Smooth muscle cell (in vitro differentiated cells): ENCODE measurements around the gene ANTXR2. TPM values are rescaled to one million over a fixed set of nuclear protein-coding genes. Genes with fewer than 3 reads are reported as not detected.

Source experiments
- DNase-seq: peaks from one replicate; lab custom pipeline; 2025; ENCODE audit not compliant: unreplicated experiment; lab: John Stamatoyannopoulos, UW
- H2AFZ ChIP-seq: fragments of 200-600 bp; sonication (generic); 2 replicates; pipeline ENCODE4 v1.6.0; 2016; ENCODE audit warnings: antibody characterized with exemption, low read depth, mild to moderate bottlenecking
- H3F3A ChIP-seq: fragments of 200-600 bp; sonication (generic); 2 replicates; pipeline ENCODE4 v1.6.0; 2017; ENCODE audit warnings: antibody characterized with exemption, low read depth
- H3K27ac ChIP-seq: fragments of 200-600 bp; sonication (generic); 2 replicates; pipeline ENCODE4 v1.5.1; 2016; ENCODE audit warnings: low read depth, mild to moderate bottlenecking
- H3K27me3 ChIP-seq: fragments of 200-600 bp; sonication (generic); 2 replicates; pipeline ENCODE4 v1.6.1; 2016; ENCODE audit warnings: low read depth, mild to moderate bottlenecking
- H3K36me3 ChIP-seq: fragments of 200-600 bp; sonication (generic); 2 replicates; pipeline ENCODE4 v1.5.1; 2016; ENCODE audit warnings: low read depth
- H3K4me1 ChIP-seq: fragments of 200-600 bp; sonication (generic); 2 replicates; pipeline ENCODE4 v1.5.1; 2016; ENCODE audit warnings: low read depth
- H3K4me2 ChIP-seq: fragments of 200-600 bp; sonication (generic); 2 replicates; pipeline ENCODE4 v1.6.0; 2016; ENCODE audit warnings: mild to moderate bottlenecking
- H3K4me3 ChIP-seq: fragments of 200-600 bp; sonication (generic); 2 replicates; pipeline ENCODE4 v1.5.1; 2016; ENCODE audit warnings: mild to moderate bottlenecking
- H3K79me2 ChIP-seq: fragments of 200-600 bp; sonication (generic); 2 replicates; pipeline ENCODE4 v1.6.0; 2016; ENCODE audit warnings: low read depth, mild to moderate bottlenecking
- H3K9ac ChIP-seq: fragments of 200-600 bp; sonication (generic); 2 replicates; pipeline ENCODE4 v1.6.0; 2016; ENCODE audit warnings: low read depth
- H3K9me3 ChIP-seq: fragments of 200-600 bp; sonication (generic); replicated peaks from 2 replicates; pipeline ENCODE4 v1.5.1; 2016; ENCODE audit warnings: low read depth
- H4K20me1 ChIP-seq: fragments of 200-600 bp; sonication (generic); 2 replicates; pipeline ENCODE4 v1.6.0; 2016; ENCODE audit warnings: low read depth
- CTCF ChIP-seq: fragments of 200-600 bp; sonication (generic); IDR thresholded peaks from 2 replicates; pipeline ENCODE4 v1.5.1; 2017; ENCODE audit warnings: borderline replicate concordance, mild to moderate bottlenecking, antibody characterized with exemption; ENCODE audit not compliant: insufficient read depth, poor library complexity, severe bottlenecking
- WGBS: methylation state at CpG from one replicate; pipeline ENCODE4 v1.1.7; 2016; ENCODE audit warnings: low lambda C conversion rate; 5-methylcytosine and 5-hydroxymethylcytosine counted together
- polyA plus RNA-seq: library from polyadenylated mRNA; unstranded; fragments of >200 nt; fragmentation: Nextera tagmentation; extraction: Ambion mirVana; gene quantifications from 2 replicates; pipeline ENCODE4 v1.2.1, GENCODE V29; 2016
- total RNA-seq: library from RNA; depleted of rRNA; stranded (reverse); fragments of >200 nt; gene quantifications from 2 replicates; pipeline ENCODE4 v1.2.3, GENCODE V29; 2014

ANTXR2 gene
- total and polyA plus RNA-seq, 2 experiments from 2014 or later: 67.6 to 74.5 TPM

- Histone ChIP-seq H3K36me3 (peaks cover 12% of the 10 kb centered on the region), H2AFZ (no peak overlapping the region), H3F3A (no peaks in the 10 kb centered on the region), H3K79me2 (no peaks in the 10 kb centered on the region), H4K20me1 (peaks cover 4% of the 10 kb centered on the region), H3K4me1 (no peaks in the 10 kb centered on the region), H3K9me3 (no peaks in the 10 kb centered on the region), H3K4me2 (no peak overlapping the region), H3K27ac (no peak overlapping the region), H3K27me3 (no peaks in the 10 kb centered on the region), H3K9ac (no peak overlapping the region), H3K4me3 (no peak overlapping the region)
- WGBS: 93% methylated on average over 7 of the region's 7 CpGs
- DNase-seq: no peak
- TF ChIP-seq CTCF: no peak
These were observed 23.1 kb downstream of the ANTXR2 start for GRCh38 chr4:80049813-80050534.

GRCh38 chr4:80049402-80049801, 23.6 kb downstream of the ANTXR2 start:
- no peak overlapping the region for H3K9ac ChIP-seq
- H3K36me3 ChIP-seq: peaks cover 12% of the 10 kb centered on the region
- H3K27ac ChIP-seq: no peak overlapping the region
- peaks cover 4% of the 10 kb centered on the region for H4K20me1 ChIP-seq
- H2AFZ ChIP-seq: no peak overlapping the region
- no peaks in the 10 kb centered on the region for H3K9me3 ChIP-seq
- no peak for TF ChIP-seq CTCF
- no peaks in the 10 kb centered on the region for H3K27me3 ChIP-seq
- H3K4me2 ChIP-seq: no peak overlapping the region
- H3K4me1 ChIP-seq: no peaks in the 10 kb centered on the region
- H3K79me2 ChIP-seq: no peaks in the 10 kb centered on the region
- H3F3A ChIP-seq: no peaks in the 10 kb centered on the region
- H3K4me3 ChIP-seq: no peak overlapping the region
- no peak for DNase-seq

- no peak for TF ChIP-seq CTCF
- no peak for DNase-seq
- H3K9me3 ChIP-seq: no peaks in the 10 kb centered on the region
- H3K4me1 ChIP-seq: no peaks in the 10 kb centered on the region
- H3K27me3 ChIP-seq: no peaks in the 10 kb centered on the region
- no peaks in the 10 kb centered on the region for H3K79me2 ChIP-seq
- no peak overlapping the region for H3K9ac ChIP-seq
- no peaks in the 10 kb centered on the region for H4K20me1 ChIP-seq
- no peak overlapping the region for H3K27ac ChIP-seq
- no peak overlapping the region for H3K4me3 ChIP-seq
- no peaks in the 10 kb centered on the region for H3F3A ChIP-seq
- H3K36me3 ChIP-seq: no peaks in the 10 kb centered on the region
- no peak overlapping the region for H2AFZ ChIP-seq
- peak overlapping the region; percentile 7 for H3K4me2 ChIP-seq
These were observed 27.2 kb downstream of the ANTXR2 start for GRCh38 chr4:80045786-80046185.

- no peaks in the 10 kb centered on the region for H3F3A ChIP-seq
- H3K36me3 ChIP-seq: no peaks in the 10 kb centered on the region
- H2AFZ ChIP-seq: no peak overlapping the region
- H3K9me3 ChIP-seq: no peaks in the 10 kb centered on the region
- 36% methylated on average over 3 of the region's 3 CpGs for WGBS
- no peak for DNase-seq
- H3K4me2 ChIP-seq: no peak overlapping the region
- no peak for TF ChIP-seq CTCF
- H3K27me3 ChIP-seq: no peaks in the 10 kb centered on the region
- no peak overlapping the region for H3K27ac ChIP-seq
- no peak overlapping the region for H3K9ac ChIP-seq
- no peaks in the 10 kb centered on the region for H3K79me2 ChIP-seq
- H3K4me3 ChIP-seq: no peak overlapping the region
- H3K4me1 ChIP-seq: no peaks in the 10 kb centered on the region
- no peaks in the 10 kb centered on the region for H4K20me1 ChIP-seq
These were observed 29.5 kb downstream of the ANTXR2 start for GRCh38 chr4:80043541-80043940.
